Bronchial epithelial cell (primary cell): Measurements from ENCODE around the gene ME1. TPM values are rescaled to one million over a fixed set of nuclear protein-coding genes. Genes with fewer than 3 reads are reported as not detected.
"Not testable (repeated sequence)": the region's sequence is repeated elsewhere in the genome, so short reads cannot be mapped to it uniquely, and the experiment has no call there.

ENCODE experiments used
- DNase-seq: peaks from one replicate; pipeline ENCODE4 v3.0.0-alpha.2; 2010; ENCODE audit warnings: low read depth
- FAIRE-seq: peaks from 2 replicates; lab custom pipeline; 2011; peaks lifted over from hg19 to GRCh38; lab: Jason Lieb, UNC
- H3K27me3 ChIP-seq: 2 replicates; pipeline ENCODE4 v1.5.1; 2011; ENCODE audit warnings: low read length; ENCODE audit not compliant: control insufficient read depth, insufficient read depth
- H3K36me3 ChIP-seq: 2 replicates; pipeline ENCODE4 v1.5.1; 2011; ENCODE audit warnings: low read length; ENCODE audit not compliant: control insufficient read depth, insufficient read depth
- H3K4me3 ChIP-seq: 2 replicates; pipeline ENCODE4 v1.5.1; 2011; ENCODE audit warnings: mild to moderate bottlenecking, low read depth, low read length, control low read depth
- total RNA-seq: library from RNA; depleted of rRNA; stranded (reverse); fragments of >200 nt; gene quantifications from 2 replicates; pipeline ENCODE4 v1.2.1, GENCODE V29; 2014
- TF ChIP-seq, protein P1 (sequence below): IDR thresholded peaks from 2 replicates; pipeline ENCODE4 v1.5.1; 2011; ENCODE audit warnings: mild to moderate bottlenecking, moderate library complexity, low read length, control low read depth, inconsistent platforms; ENCODE audit not compliant: insufficient read depth, severe bottlenecking

Gene ME1
- total RNA-seq, 1 donor from 2014 or later: 18.2 TPM

DNA sequence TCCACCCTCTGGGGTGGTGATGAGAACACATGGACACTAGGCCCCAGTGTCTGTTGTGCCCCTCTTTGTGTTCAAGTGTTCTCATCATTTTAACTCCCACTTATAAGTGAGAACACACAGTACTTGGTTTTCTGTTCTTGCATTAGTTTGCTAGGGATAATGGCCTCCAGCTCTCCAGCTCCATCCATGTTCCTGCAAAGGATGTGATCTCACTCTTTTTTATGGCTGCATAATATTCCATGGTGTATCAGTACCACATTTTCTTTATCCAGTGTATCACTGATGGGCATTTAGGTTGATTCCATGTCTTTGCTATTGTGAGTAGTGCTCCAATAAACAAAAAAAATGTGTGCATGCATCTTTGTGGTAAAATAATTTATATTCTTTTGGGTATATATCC, 170.3 kb downstream of the ME1 start:
- Histone ChIP-seq H3K36me3 (no peaks in the 10 kb centered on the region), H3K4me3 (no peak overlapping the region), H3K27me3 (no peaks in the 10 kb centered on the region)
- DNase-seq (no peak), FAIRE-seq (no peak)
- TF ChIP-seq, protein P1, sequence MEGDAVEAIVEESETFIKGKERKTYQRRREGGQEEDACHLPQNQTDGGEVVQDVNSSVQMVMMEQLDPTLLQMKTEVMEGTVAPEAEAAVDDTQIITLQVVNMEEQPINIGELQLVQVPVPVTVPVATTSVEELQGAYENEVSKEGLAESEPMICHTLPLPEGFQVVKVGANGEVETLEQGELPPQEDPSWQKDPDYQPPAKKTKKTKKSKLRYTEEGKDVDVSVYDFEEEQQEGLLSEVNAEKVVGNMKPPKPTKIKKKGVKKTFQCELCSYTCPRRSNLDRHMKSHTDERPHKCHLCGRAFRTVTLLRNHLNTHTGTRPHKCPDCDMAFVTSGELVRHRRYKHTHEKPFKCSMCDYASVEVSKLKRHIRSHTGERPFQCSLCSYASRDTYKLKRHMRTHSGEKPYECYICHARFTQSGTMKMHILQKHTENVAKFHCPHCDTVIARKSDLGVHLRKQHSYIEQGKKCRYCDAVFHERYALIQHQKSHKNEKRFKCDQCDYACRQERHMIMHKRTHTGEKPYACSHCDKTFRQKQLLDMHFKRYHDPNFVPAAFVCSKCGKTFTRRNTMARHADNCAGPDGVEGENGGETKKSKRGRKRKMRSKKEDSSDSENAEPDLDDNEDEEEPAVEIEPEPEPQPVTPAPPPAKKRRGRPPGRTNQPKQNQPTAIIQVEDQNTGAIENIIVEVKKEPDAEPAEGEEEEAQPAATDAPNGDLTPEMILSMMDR: no peak

- TF ChIP-seq, protein P1: no peak
- no peaks in the 10 kb centered on the region for H3K27me3 ChIP-seq
- no peaks in the 10 kb centered on the region for H3K36me3 ChIP-seq
- FAIRE-seq (no peak), DNase-seq (no peak)
- H3K4me3 ChIP-seq: no peak overlapping the region
These were observed 172.3 kb downstream of the ME1 start for GRCh38 chr6:83258517-83258916.

- Histone ChIP-seq H3K36me3 (no peaks in the 10 kb centered on the region), H3K4me3 (no peak overlapping the region), H3K27me3 (no peaks in the 10 kb centered on the region)
- DNase-seq (no peak), FAIRE-seq (no peak)
- TF ChIP-seq, protein P1: no peak
These were observed 173.1 kb downstream of the ME1 start for GRCh38 chr6:83257791-83258190.

DNA sequence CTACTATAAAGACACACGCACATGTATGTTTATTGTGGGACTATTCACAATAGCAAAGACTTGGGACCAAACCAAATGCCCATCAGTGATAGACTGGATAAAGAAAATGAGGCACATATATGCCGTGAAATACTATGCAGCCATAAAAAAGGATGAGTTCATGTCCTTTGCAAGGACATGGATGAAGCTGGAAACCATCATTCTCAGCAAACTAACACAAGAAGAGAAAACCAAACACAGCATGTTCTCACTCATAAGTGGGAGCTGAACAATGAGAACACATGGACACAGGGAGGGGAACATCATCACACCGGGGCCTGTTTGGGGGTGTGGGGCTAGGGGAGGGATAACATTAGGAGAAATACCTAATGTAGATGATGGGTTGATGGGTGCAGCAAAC, 174.1 kb downstream of the ME1 start:
- not testable (repeated sequence) for H3K4me3 ChIP-seq, DNase-seq, FAIRE-seq, H3K36me3 ChIP-seq, H3K27me3 ChIP-seq

GRCh38 chr6:83252719-83253118, 178.1 kb downstream of the ME1 start:
- FAIRE-seq (no peak), DNase-seq (peak; percentile 43)
- H3K4me3 ChIP-seq: no peak overlapping the region
- peaks cover 2% of the 10 kb centered on the region for H3K36me3 ChIP-seq
- TF ChIP-seq, protein P1: no peak
- no peaks in the 10 kb centered on the region for H3K27me3 ChIP-seq

GRCh38 chr6:83250235-83250634, 180.6 kb downstream of the ME1 start:
- FAIRE-seq (no peak), DNase-seq (no peak)
- peaks cover 2% of the 10 kb centered on the region for H3K36me3 ChIP-seq
- no peaks in the 10 kb centered on the region for H3K27me3 ChIP-seq
- TF ChIP-seq, protein P1: no peak
- no peak overlapping the region for H3K4me3 ChIP-seq
